ENCODE results near the gene MAF.

MAF gene

DNA sequence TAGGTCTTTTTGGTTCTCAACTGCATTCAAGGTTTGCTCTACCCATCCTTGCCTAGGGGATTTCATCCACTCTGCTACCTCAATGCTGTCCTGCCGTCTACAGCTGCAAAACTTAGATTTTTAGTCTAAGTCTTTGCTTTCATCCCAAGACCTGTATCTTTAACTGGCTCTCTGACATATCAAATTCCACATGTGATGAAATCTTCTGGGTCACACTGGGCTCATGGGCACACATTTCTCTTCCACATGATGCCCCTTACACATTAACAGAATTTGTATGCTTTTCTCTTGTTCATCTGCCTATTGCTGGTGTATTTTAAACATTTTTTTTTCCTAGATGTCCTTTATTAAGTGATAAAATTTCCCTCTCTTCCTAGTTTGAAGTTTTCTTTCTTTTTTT lies 39.6 kb downstream of the MAF start:
- TF ChIP-seq GATA3 (IDR thresholded peaks at IDR 0.05; ENCODE audit: low read depth, low read length), result no peak
- TF ChIP-seq GATA2 (IDR thresholded peaks at IDR 0.05; ENCODE audit: low read depth, low read length), result no peak

DNA sequence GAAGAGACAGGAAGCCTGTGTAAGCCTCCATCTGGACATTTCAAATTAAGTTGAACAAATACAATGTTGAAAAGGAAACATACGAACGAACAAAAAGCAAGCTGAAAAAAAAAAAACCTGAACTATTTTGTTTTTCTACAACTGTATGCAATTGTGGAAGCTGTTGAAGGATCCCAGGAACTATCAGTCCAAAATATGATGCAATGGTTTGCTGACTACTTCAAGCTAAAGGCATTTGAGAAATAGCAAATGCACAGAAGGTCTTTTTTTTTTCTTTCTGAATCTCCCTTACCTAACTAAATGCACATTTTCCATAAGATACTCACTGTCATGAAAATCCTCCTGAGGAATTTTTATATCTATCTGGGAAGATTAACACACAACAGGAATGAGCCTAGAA lies 40.2 kb downstream of the MAF start:
- TF ChIP-seq GATA2 (IDR thresholded peaks at IDR 0.05; ENCODE audit: low read depth, low read length) (no peak), GATA3 (IDR thresholded peaks at IDR 0.05; ENCODE audit: low read depth, low read length) (no peak)

DNA sequence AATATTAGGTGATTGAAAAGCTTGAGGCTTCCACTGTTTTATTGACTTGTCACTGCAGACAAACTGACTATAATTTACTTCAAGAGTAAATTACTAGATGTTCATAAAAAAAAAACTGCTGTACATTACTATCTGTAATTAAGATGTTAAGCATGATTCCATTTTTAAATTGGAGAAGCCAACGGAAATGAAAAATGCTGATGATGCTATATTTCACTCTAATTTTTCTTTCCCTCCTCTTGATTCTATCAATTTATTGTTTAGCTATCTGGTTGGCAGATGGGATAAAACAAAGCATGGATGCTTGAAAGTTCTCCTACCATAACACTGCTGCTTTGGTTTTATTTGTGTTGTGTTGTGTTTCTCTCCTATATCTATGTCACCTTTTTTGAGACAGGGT lies 41.0 kb downstream of the MAF start:
- TF ChIP-seq GATA3 (IDR thresholded peaks at IDR 0.05; ENCODE audit: low read depth, low read length) (no peak), GATA2 (IDR thresholded peaks at IDR 0.05; ENCODE audit: low read depth, low read length) (no peak)

DNA sequence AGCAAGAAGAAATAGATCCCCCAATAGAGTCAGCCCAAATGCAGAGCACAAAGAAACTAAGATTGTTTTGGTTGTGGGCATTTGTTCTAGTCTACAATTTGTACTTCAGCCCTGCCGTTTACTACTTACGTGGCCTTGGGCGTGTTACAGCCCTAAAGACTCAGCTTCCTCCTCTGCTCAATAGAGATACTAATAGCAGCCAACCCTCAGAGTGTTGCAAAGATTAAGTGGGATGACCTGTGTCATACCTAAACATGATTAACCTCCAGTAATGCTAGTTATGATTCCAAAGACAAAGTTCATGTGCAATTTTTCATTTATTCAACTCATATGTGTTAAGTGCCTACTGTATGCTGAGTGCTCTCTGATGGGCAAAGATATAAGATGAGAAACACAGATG lies 43.1 kb downstream of the MAF start:
- TF ChIP-seq GATA3 (IDR thresholded peaks at IDR 0.05; ENCODE audit: low read depth, low read length) (no peak), GATA2 (IDR thresholded peaks at IDR 0.05; ENCODE audit: low read depth, low read length) (no peak)

DNA sequence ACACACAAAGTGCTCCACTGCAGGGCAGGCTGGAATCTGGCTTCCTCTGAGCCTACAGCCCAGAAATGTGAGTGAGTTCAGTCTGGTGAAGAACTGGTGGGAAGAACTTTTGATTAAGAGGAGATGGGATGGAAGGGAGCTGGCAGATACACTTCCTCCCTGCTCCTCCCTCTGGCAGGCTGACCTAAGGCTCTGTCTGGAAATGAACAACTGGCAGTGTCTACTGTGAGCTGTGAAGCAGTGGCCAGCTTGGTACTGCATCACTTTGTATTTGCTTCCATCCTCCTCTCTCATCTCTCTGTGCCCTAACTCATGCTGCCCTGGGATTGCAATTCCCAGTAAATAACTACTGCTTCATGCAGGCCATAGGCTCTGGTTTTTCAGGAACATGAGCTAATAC lies 45.6 kb downstream of the MAF start:
- TF ChIP-seq GATA3 (IDR thresholded peaks at IDR 0.05; ENCODE audit: low read depth, low read length) (no peak), GATA2 (IDR thresholded peaks at IDR 0.05; ENCODE audit: low read depth, low read length) (no peak)

DNA sequence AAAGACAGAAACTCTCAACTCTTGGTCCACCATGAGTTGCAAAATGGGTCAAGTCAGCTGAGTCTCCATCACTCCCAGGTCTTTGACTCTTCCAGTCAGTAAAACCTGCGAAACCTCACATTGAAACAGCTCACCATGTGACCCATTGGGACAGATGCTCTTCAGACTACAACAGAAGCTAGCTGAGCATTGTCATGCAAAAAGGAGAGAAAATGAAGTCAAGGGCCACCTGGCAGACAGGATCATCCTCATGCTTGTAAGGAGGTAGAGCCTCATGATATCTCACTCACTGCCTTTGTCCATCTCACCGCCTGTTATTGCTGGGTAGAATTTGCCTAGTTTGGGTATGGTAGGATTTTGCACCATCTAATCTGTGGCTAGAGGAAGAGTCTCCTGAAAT lies 50.2 kb downstream of the MAF start:
- TF ChIP-seq GATA2 (IDR thresholded peaks at IDR 0.05; ENCODE audit: low read depth, low read length), result no peak
- no peak for TF ChIP-seq GATA3 (IDR thresholded peaks at IDR 0.05; ENCODE audit: low read depth, low read length)

DNA sequence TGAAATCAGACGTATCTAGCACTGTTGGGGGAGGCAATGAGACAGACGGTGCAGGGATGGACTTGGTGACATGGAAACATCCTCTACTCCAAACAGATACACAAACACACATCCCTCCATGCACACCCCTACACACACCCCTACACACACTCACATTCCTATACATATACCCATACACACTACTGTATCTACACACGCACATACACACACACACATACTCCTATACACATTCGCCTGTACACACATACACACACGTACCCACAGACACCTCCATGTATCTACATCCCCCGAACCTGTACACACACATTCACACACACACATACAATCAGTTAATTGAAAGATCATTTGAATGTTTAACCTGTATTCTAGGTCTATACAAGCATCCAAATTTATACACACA lies 53.5 kb downstream of the MAF start:
- TF ChIP-seq GATA2 (IDR thresholded peaks at IDR 0.05; ENCODE audit: low read depth, low read length) (no peak), GATA3 (IDR thresholded peaks at IDR 0.05; ENCODE audit: low read depth, low read length) (no peak)
